ENCODE data around the gene PPM1D. TPM values are rescaled to one million over a fixed set of nuclear protein-coding genes. Genes with fewer than 3 reads are reported as not detected.
A peak's percentile ranks its signal among the peaks of the same experiment; 100 is the strongest.

The PPM1D gene
- total RNA-seq, 1 donor, result 15.6 TPM

- Histone ChIP-seq H3K4me2 (ENCODE audit: insufficient read depth, low read length) (no peak overlapping the region), H3K36me3 (ENCODE audit: insufficient read depth, low read length) (no peaks in the 10 kb centered on the region), H3K27me3 (ENCODE audit: insufficient read depth, low read length) (no peaks in the 10 kb centered on the region), H3K4me1 (ENCODE audit: insufficient read depth, low read length) (peaks cover 4% of the 10 kb centered on the region), H4K20me1 (ENCODE audit: insufficient read depth, low read length) (peaks cover 8% of the 10 kb centered on the region), H3K9me3 (ENCODE audit: low read depth, low read length) (no peaks in the 10 kb centered on the region), H2AFZ (ENCODE audit: low read length) (no peak overlapping the region), H3K79me2 (ENCODE audit: insufficient read depth, low read length) (peaks cover 52% of the 10 kb centered on the region), H3K4me3 (ENCODE audit: insufficient read depth, low read length) (no peak overlapping the region), H3K27ac (ENCODE audit: low read depth, low read length) (no peak overlapping the region)
- TF ChIP-seq CTCF (IDR thresholded peaks at IDR 0.05; ENCODE audit: extremely low read depth, low read depth, low read length), result no peak
- DNase-seq (ENCODE audit: insufficient read length, low spot score, missing footprints), result peak; percentile 13
These were observed 23.0 kb downstream of the PPM1D start for GRCh38 chr17:60622961-60623360.

GRCh38 chr17:60623415-60623814 is 23.4 kb downstream of the PPM1D start:
- H3K36me3 ChIP-seq (ENCODE audit: insufficient read depth, low read length), result no peaks in the 10 kb centered on the region
- peaks cover 8% of the 10 kb centered on the region for H4K20me1 ChIP-seq (ENCODE audit: insufficient read depth, low read length)
- TF ChIP-seq CTCF (IDR thresholded peaks at IDR 0.05; ENCODE audit: extremely low read depth, low read depth, low read length), result no peak
- H3K9me3 ChIP-seq (ENCODE audit: low read depth, low read length), result no peaks in the 10 kb centered on the region
- H3K4me3 ChIP-seq (ENCODE audit: insufficient read depth, low read length), result no peak overlapping the region
- H3K79me2 ChIP-seq (ENCODE audit: insufficient read depth, low read length), result peaks cover 47% of the 10 kb centered on the region
- no peak overlapping the region for H3K4me2 ChIP-seq (ENCODE audit: insufficient read depth, low read length)
- peaks cover 4% of the 10 kb centered on the region for H3K4me1 ChIP-seq (ENCODE audit: insufficient read depth, low read length)
- no peak for DNase-seq (ENCODE audit: insufficient read length, low spot score, missing footprints)
- no peaks in the 10 kb centered on the region for H3K27me3 ChIP-seq (ENCODE audit: insufficient read depth, low read length)
- no peak overlapping the region for H3K27ac ChIP-seq (ENCODE audit: low read depth, low read length)
- no peak overlapping the region for H2AFZ ChIP-seq (ENCODE audit: low read length)

GRCh38 chr17:60627124-60627523 is 27.1 kb downstream of the PPM1D start:
- TF ChIP-seq CTCF (IDR thresholded peaks at IDR 0.05; ENCODE audit: extremely low read depth, low read depth, low read length), result no peak
- Histone ChIP-seq H2AFZ (ENCODE audit: low read length) (no peak overlapping the region), H3K9me3 (ENCODE audit: low read depth, low read length) (no peaks in the 10 kb centered on the region), H3K4me3 (ENCODE audit: insufficient read depth, low read length) (no peak overlapping the region), H3K79me2 (ENCODE audit: insufficient read depth, low read length) (peaks cover 24% of the 10 kb centered on the region), H3K36me3 (ENCODE audit: insufficient read depth, low read length) (peaks cover 4% of the 10 kb centered on the region), H3K4me1 (ENCODE audit: insufficient read depth, low read length) (no peaks in the 10 kb centered on the region), H3K4me2 (ENCODE audit: insufficient read depth, low read length) (no peak overlapping the region), H4K20me1 (ENCODE audit: insufficient read depth, low read length) (peaks cover 2% of the 10 kb centered on the region), H3K27ac (ENCODE audit: low read depth, low read length) (no peak overlapping the region), H3K27me3 (ENCODE audit: insufficient read depth, low read length) (no peaks in the 10 kb centered on the region)
- no peak for DNase-seq (ENCODE audit: insufficient read length, low spot score, missing footprints)

- no peak for TF ChIP-seq CTCF (IDR thresholded peaks at IDR 0.05; ENCODE audit: extremely low read depth, low read depth, low read length)
- peaks cover 18% of the 10 kb centered on the region for H3K79me2 ChIP-seq (ENCODE audit: insufficient read depth, low read length)
- H3K4me3 ChIP-seq (ENCODE audit: insufficient read depth, low read length), result no peak overlapping the region
- no peaks in the 10 kb centered on the region for H3K27me3 ChIP-seq (ENCODE audit: insufficient read depth, low read length)
- H3K36me3 ChIP-seq (ENCODE audit: insufficient read depth, low read length), result peaks cover 4% of the 10 kb centered on the region
- peaks cover 2% of the 10 kb centered on the region for H4K20me1 ChIP-seq (ENCODE audit: insufficient read depth, low read length)
- no peak for DNase-seq (ENCODE audit: insufficient read length, low spot score, missing footprints)
- no peaks in the 10 kb centered on the region for H3K4me1 ChIP-seq (ENCODE audit: insufficient read depth, low read length)
- H3K27ac ChIP-seq (ENCODE audit: low read depth, low read length), result no peak overlapping the region
- H3K9me3 ChIP-seq (ENCODE audit: low read depth, low read length), result no peaks in the 10 kb centered on the region
- no peak overlapping the region for H2AFZ ChIP-seq (ENCODE audit: low read length)
- H3K4me2 ChIP-seq (ENCODE audit: insufficient read depth, low read length), result no peak overlapping the region
These were observed 28.4 kb downstream of the PPM1D start for GRCh38 chr17:60628252-60628889.

All from osteoblast (primary cell).